Measurements from ENCODE around the gene LKAAEAR1. TPM values are rescaled to one million over a fixed set of nuclear protein-coding genes. Genes with fewer than 3 reads are reported as not detected.

Gene LKAAEAR1
- total and polyA plus RNA-seq, 2 of the 13 experiments (the other 11 are each of a cell fraction or from before 2014, with no cell fraction given) = not detected

GRCh38 chr20:64053841-64054661 lies 30.1 kb downstream of the LKAAEAR1 start (continued):
- TF ChIP-seq KDM4B (CRISPR knock-in tag; IDR thresholded peaks at IDR 0.05) = peak; percentile 56
- peak; percentile 63; the same call in 1 of the 2 replicates for TF ChIP-seq SALL1 (CRISPR knock-in tag; IDR thresholded peaks at IDR 0.05)
- TF ChIP-seq ZNF567 (CRISPR knock-in tag; IDR thresholded peaks at IDR 0.05; ENCODE audit: borderline replicate concordance) = no peak; the same call in 1 of the 2 replicates
- peak; percentile 90 for TF ChIP-seq ZNF768 (CRISPR knock-in tag; IDR thresholded peaks at IDR 0.05)
- peak; percentile 97 for TF ChIP-seq KLF12 (CRISPR knock-in tag; IDR thresholded peaks at IDR 0.05; ENCODE audit: borderline replicate concordance)
- TF ChIP-seq ZBTB43 (CRISPR knock-in tag; conservative IDR thresholded peaks at IDR 0.05) = peak; percentile 80
- TF ChIP-seq EHMT2 (IDR thresholded peaks at IDR 0.05; ENCODE audit: borderline replicate concordance, low read depth, low read length) = no peak
- TF ChIP-seq ZNF687 (CRISPR knock-in tag; IDR thresholded peaks at IDR 0.05) = peak; percentile 71
- TF ChIP-seq ZBTB3 (CRISPR knock-in tag; IDR thresholded peaks at IDR 0.05; ENCODE audit: borderline replicate concordance, low read depth) = no peak
- TF ChIP-seq ZBTB1 (CRISPR knock-in tag; IDR thresholded peaks at IDR 0.05; ENCODE audit: borderline replicate concordance) = 0 out of 2 replicates have a peak, but pooled peaks have one; percentile 8
- peak; percentile 27 for TF ChIP-seq ZNF883 (CRISPR knock-in tag; IDR thresholded peaks at IDR 0.05; ENCODE audit: not compliant biosample characterization)
- TF ChIP-seq ZNF350 (CRISPR knock-in tag; IDR thresholded peaks at IDR 0.05; ENCODE audit: borderline replicate concordance, low read depth) = peak; percentile 77; the same call in 1 of the 2 replicates
- no peak for TF ChIP-seq SCMH1 (CRISPR knock-in tag; IDR thresholded peaks at IDR 0.05; ENCODE audit: borderline replicate concordance)
- no peak for TF ChIP-seq FLYWCH1 (CRISPR knock-in tag; IDR thresholded peaks at IDR 0.05)
- TF ChIP-seq SP2 (CRISPR knock-in tag; IDR thresholded peaks at IDR 0.05) = no peak; the same call in 1 of the 2 replicates
- TF ChIP-seq HNRNPUL1 (IDR thresholded peaks at IDR 0.05; ENCODE audit: low read depth, low read length) = no peak
- peak; percentile 81 for TF ChIP-seq IRF2 (CRISPR knock-in tag; IDR thresholded peaks at IDR 0.05)
- no peak for TF ChIP-seq ZNF780A (CRISPR knock-in tag; IDR thresholded peaks at IDR 0.05)
- TF ChIP-seq AFF4 (CRISPR knock-in tag; IDR thresholded peaks at IDR 0.05) = peak; percentile 52; the same call in 1 of the 2 replicates
- no peak for TF ChIP-seq ZNF670 (CRISPR knock-in tag; IDR thresholded peaks at IDR 0.05; ENCODE audit: borderline replicate concordance)

Measured in HepG2 (cell line).